Memory B cell (primary cell): ENCODE data around the gene TSTD2.

Source experiments
- ATAC-seq: fragments of 150-1000 bp; cut with Tn5 transposase; 2 replicates; pipeline ENCODE4 v1.10.0; 2021; ENCODE audit warnings: low read depth, mild to moderate bottlenecking, moderate library complexity
- DNase-seq, 2 donors: peaks; one replicate each; pipeline ENCODE4 v3.0.0; 2022; ENCODE audit warnings: low spot score in 2 of 2
- H3K27ac Mint-ChIP-seq: one replicate; pipeline ENCODE4 v1.8.0; 2022; ENCODE audit warnings: mild to moderate bottlenecking, moderate library complexity, mixed read lengths
- H3K27me3 Mint-ChIP-seq: one replicate; pipeline ENCODE4 v1.8.0; 2022; ENCODE audit warnings: mixed read lengths
- H3K36me3 Mint-ChIP-seq: one replicate; pipeline ENCODE4 v1.8.0; 2022; ENCODE audit warnings: mild to moderate bottlenecking, mixed read lengths
- H3K4me1 Mint-ChIP-seq: one replicate; pipeline ENCODE4 v1.8.0; 2022; ENCODE audit warnings: mixed read lengths
- H3K4me3 Mint-ChIP-seq: one replicate; pipeline ENCODE4 v1.8.0; 2022; ENCODE audit warnings: mild to moderate bottlenecking, moderate library complexity, mixed read lengths
- H3K9me3 Mint-ChIP-seq: one replicate; pipeline ENCODE4 v1.8.0; 2022; ENCODE audit warnings: mixed read lengths

TSTD2 gene

DNA sequence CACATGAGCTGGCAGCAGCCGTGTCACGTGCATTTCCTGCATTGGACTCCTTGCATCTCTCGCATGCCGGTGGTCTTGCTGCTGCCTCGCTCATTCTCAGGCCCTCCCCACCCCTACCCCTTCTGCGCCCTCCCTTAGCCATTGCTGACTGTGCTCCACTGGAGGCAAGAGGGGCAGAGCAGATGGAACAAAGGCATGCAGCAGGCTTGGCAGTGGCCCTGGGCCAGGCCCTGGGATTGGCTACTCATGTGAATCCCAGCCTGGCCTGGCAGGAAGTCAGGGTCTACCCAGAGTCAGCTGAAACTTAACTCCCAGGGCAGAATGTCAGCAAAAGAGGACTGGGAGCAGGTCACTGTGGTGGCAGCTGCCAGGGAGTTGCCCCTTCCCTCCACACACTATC, 62.3 kb downstream of the TSTD2 start:
- Mint-ChIP-seq H3K27me3 (peaks cover 1% of the 10 kb centered on the region), H3K4me3 (no peak overlapping the region), H3K9me3 (no peaks in the 10 kb centered on the region), H3K4me1 (peaks cover 6% of the 10 kb centered on the region), H3K36me3 (no peaks in the 10 kb centered on the region), H3K27ac (no peak overlapping the region)
- no peak for ATAC-seq
- DNase-seq = no peak

DNA sequence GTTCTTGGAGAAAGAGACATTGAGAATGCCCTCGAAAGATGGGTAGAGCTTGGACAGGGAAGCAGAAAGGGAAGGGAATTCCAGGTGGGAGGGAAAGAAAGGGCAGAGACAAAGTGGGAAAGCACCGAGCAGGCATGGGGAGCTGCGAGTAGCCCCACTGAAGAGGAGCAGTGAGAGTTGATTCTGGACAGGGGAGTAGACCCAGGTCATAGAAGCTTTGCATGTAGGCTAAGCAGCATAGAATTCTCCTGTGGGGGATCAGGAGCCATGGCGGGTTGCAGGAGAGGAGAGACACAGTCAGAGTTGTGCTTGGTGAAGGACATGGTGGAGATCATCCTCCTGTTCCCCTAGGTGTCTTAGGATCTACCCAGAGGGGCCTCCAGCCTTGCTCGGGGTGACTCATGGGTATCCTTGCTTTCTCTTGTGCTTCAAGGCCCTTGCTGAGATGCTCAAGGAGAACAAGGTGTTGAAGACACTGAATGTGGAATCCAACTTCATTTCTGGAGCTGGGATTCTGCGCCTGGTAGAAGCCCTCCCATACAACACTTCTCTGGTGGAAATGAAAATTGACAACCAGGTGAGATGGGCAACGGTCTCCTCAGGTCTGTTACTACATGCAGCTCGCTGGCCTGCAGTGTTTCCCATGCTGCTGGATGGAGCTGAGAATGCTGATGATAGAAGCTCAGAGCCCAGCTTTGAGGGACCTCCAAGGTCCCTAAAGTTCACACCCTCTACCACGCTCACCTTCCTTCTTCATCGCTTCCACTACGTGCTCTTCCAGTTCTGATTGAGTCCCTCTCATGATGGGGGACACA, 64.5 kb downstream of the TSTD2 start:
- Mint-ChIP-seq H3K27me3 (peaks cover 1% of the 10 kb centered on the region), H3K27ac (no peak overlapping the region), H3K4me3 (no peak overlapping the region), H3K9me3 (no peaks in the 10 kb centered on the region), H3K4me1 (no peaks in the 10 kb centered on the region), H3K36me3 (no peaks in the 10 kb centered on the region)
- DNase-seq (no peak), ATAC-seq (no peak)

DNA sequence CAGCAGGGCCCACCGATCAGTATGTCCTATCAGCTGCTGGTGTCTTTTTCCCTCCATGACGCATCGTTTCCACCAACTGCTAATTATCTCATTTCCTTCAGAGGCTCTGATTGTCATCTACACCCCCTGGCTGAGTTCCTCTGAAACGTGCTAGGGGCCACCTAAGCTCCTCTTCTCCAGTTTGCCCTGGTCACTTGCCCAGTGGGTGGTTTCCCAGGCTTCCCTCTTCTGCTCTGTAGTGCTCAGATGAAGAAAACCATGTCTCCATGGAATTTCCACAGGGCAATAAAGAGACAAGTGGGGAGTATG, 65.3 kb downstream of the TSTD2 start:
- ATAC-seq (no peak), DNase-seq (no peak)
- H3K36me3 Mint-ChIP-seq = no peaks in the 10 kb centered on the region
- no peak overlapping the region for H3K27ac Mint-ChIP-seq
- no peak overlapping the region for H3K4me3 Mint-ChIP-seq
- peaks cover 1% of the 10 kb centered on the region for H3K27me3 Mint-ChIP-seq
- H3K4me1 Mint-ChIP-seq = no peaks in the 10 kb centered on the region
- no peaks in the 10 kb centered on the region for H3K9me3 Mint-ChIP-seq

DNA sequence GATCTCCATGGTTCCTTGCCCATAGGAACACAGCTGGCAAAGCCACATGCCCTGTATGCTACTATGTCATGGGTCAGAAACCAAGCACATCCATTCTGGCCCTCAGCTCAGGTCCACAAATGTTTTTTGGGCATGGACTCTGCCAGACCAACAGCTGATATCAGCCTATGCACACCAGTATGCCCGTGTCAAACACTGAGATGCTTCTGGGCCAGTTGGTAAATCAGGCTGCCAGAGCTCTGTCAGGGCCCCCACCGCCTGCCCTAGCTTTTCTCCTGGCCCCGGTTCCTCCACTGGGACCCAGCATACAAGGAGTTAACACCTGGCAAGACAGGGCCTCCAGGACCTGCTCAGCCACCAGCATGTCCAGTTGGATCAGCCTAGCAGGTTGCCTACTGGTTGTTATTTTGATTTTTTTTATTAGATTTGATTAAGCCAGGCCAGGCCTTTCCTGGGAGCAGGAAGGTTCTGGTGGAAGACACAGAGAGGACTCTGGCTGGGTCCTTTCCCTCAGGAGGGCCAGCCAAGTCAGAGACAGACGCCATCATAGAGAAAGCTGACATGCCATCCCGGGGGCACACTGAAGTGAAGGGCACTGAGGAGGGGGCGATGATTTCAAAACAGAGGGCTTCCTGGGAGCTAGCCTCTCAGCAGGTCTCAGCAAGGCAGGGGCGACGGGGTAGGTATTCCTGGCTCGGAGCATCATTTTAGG, 65.8 kb downstream of the TSTD2 start:
- peaks cover 1% of the 10 kb centered on the region for H3K27me3 Mint-ChIP-seq
- H3K36me3 Mint-ChIP-seq = no peaks in the 10 kb centered on the region
- ATAC-seq = no peak
- H3K9me3 Mint-ChIP-seq = no peaks in the 10 kb centered on the region
- H3K27ac Mint-ChIP-seq = no peak overlapping the region
- H3K4me3 Mint-ChIP-seq = no peak overlapping the region
- no peak for DNase-seq
- no peaks in the 10 kb centered on the region for H3K4me1 Mint-ChIP-seq

DNA sequence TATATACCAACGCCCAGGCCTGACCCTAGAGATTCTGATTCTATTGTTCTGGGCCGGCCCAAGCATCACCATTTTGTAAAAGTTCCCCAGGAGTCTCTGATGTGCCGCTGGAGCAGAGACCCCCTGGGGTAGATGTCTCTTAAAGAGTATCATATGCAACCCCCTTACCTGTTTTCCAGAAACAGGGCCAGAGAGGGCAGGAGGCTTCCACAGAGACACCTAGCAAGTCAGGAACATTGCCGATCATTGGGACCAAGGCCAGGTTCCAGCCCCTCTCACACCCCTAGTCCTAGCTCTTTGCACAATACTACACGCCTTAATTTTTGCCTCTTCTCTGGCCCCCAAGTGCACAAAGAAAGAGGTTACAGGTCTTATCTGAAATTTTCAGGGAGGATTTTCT, 67.9 kb downstream of the TSTD2 start:
- Mint-ChIP-seq H3K4me3 (no peak overlapping the region), H3K9me3 (no peaks in the 10 kb centered on the region), H3K4me1 (no peaks in the 10 kb centered on the region), H3K36me3 (no peaks in the 10 kb centered on the region), H3K27me3 (peaks cover 5% of the 10 kb centered on the region), H3K27ac (no peak overlapping the region)
- no peak for DNase-seq
- ATAC-seq = no peak

DNA sequence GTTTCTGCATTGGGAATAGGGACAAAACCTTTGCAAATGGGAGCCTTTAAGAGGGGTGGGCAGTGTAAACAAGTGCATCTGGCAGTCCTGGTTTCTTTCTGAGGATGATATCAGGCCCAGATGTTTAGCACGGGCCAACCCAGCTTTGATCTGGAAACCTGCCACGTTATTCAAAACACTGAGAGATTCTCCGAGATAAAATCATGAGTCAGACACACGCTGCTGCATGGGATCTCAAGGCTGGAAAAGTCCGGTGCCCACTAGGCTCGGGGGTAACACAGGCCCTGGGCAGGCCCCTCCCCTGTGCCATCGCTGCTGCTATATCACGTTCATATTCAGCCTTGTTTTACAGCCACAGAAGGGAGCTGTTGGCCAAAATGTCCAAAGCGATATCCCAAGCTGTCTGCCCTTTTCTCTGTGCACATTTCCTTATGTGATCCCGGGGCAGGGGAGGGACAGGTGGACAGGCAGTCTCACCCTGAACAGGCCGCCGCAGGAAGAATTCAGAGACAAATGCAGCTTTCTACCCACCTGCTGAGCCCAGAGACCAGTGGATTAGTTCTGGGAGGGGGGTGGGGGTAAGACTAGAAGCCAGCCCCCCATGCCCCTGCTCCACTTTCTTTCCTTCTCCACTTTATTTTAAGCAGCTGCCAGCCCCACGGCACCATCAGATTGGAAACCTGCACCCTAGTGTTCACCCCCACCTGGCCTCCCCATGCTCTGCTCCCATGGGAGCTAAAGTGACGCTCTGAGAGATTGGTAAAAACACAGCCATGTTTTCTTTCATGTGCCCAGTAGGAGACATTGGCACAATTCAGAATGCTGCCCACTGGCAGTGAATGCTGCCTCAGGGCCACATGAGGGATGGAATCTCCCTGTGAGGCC, 68.6 kb downstream of the TSTD2 start:
- Mint-ChIP-seq H3K27ac (no peak overlapping the region), H3K27me3 (peaks cover 7% of the 10 kb centered on the region), H3K36me3 (no peaks in the 10 kb centered on the region), H3K4me1 (no peaks in the 10 kb centered on the region), H3K4me3 (no peak overlapping the region), H3K9me3 (no peaks in the 10 kb centered on the region)
- no peak for ATAC-seq
- DNase-seq = no peak

DNA sequence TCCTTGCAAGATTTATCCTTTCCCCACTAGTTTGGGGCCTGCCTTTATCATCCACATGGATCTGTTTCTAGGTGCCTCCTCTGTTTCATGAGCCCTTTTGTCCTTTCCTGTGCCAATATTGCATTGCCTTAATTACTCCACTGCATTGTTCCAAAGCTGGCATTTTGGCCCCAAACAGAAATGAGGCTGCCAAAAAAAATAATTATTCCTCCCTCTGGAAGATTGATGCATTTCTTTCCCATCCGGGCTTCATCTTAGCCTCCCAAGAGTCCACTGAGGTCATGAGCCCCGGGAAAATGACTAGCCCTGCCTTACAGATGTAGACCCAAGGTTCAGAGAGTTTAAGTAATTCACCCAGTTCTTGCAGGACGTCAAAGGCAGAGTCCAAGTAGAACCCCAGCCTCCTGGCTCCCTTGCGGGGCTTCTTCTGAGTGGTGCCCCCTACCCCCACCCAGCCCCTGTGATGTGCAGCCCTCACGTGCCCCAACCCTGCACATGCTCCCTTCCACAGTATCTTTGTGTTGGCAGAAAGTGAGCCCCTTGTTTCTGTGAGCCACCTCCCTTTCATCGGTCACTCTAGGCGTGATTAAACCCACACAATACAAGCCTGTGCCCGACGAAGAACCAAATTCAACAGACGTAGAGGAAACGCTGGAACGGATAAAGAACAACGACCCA, 69.6 kb downstream of the TSTD2 start:
- ATAC-seq (no peak), DNase-seq (no peak)
- no peaks in the 10 kb centered on the region for H3K9me3 Mint-ChIP-seq
- no peak overlapping the region for H3K27ac Mint-ChIP-seq
- H3K36me3 Mint-ChIP-seq = no peaks in the 10 kb centered on the region
- H3K27me3 Mint-ChIP-seq = peaks cover 12% of the 10 kb centered on the region
- no peak overlapping the region for H3K4me3 Mint-ChIP-seq
- no peaks in the 10 kb centered on the region for H3K4me1 Mint-ChIP-seq

DNA sequence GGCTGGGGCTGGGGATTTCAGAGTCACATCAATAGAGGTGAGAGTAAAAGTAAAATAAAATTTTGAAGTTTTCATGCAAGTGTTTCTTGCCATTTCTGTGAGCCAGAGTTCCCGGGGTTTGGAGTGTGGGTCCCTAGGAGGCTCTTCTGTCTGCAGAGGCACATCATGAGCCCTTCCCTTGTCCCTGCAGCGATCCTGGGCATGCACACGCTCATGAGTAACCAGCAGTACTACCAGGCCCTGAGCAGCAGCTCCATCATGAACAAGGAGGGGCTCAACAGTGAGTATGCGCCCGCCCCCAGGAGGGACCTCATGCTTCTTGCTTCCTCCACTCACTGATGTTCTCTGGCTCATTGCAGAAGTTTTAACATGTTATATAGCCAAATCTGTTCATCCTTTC, 70.6 kb downstream of the TSTD2 start:
- Mint-ChIP-seq H3K36me3 (no peaks in the 10 kb centered on the region), H3K4me3 (no peak overlapping the region), H3K9me3 (no peaks in the 10 kb centered on the region), H3K4me1 (no peaks in the 10 kb centered on the region), H3K27ac (no peak overlapping the region), H3K27me3 (peaks cover 12% of the 10 kb centered on the region)
- ATAC-seq (no peak), DNase-seq (no peak)

DNA sequence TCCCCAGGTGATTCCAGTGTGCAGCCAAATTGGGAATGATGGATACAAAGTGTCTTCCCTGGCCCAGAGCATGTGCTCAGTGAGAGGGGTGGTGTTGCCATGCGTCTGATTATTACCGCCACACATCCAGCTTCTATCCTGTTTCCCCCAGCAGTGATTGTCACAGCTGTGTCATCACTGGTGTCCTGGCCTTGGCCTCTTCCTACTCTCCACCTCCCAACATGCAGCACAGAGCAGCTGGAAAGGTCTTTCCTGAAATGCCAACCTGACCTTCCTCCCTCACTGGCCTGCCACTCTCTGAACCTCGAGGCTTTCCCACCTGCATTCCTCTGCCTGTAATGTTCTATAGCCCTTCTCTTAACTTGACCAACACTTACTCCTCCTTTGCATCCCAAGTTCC, 71.7 kb downstream of the TSTD2 start:
- no peaks in the 10 kb centered on the region for H3K4me1 Mint-ChIP-seq
- ATAC-seq (no peak), DNase-seq (no peak)
- no peaks in the 10 kb centered on the region for H3K9me3 Mint-ChIP-seq
- H3K36me3 Mint-ChIP-seq = no peaks in the 10 kb centered on the region
- no peak overlapping the region for H3K4me3 Mint-ChIP-seq
- H3K27ac Mint-ChIP-seq = no peak overlapping the region
- H3K27me3 Mint-ChIP-seq = peaks cover 14% of the 10 kb centered on the region

DNA sequence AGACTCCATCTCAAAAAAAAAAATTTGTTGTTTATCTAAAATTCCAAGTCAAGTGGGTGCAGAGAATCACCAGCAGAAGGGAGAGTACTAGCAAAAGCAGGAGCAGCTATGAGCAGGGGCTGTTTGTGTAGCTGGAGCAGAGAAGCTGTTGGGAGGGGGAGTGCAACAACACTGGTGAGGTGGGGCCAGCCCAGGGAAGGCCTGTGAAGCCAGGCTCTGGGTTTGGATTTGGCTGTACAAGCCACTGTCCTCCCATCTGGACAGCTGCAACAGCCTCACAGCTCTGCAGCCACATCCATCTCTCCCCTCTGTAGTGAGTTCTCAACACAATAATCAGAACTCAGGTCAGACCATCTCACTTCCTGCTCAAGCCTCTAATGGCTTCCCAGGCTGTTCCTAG, 72.3 kb downstream of the TSTD2 start:
- H3K27ac Mint-ChIP-seq = no peak overlapping the region
- H3K36me3 Mint-ChIP-seq = no peaks in the 10 kb centered on the region
- H3K4me3 Mint-ChIP-seq = no peak overlapping the region
- H3K9me3 Mint-ChIP-seq = no peaks in the 10 kb centered on the region
- H3K27me3 Mint-ChIP-seq = peaks cover 15% of the 10 kb centered on the region
- H3K4me1 Mint-ChIP-seq = no peaks in the 10 kb centered on the region
- no peak for DNase-seq
- ATAC-seq = no peak

DNA sequence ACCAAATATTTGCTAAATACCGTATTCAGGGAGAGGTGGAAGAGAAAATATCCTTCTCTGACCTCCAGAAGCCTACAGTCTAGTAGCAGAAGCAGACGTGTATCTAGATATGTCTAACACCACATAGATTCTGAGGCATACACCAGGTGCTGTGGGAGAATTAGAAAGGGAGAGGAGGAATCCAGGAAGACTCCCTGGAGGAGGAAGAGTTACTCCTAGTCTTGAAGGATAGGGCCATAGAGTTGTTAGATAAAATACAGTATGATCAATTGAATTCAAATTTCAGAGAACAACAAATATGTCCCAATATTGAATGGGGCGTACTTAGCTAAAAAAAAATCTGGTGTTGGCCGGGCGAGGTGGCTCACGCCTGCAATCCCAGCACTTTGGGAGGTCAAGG, 73.0 kb downstream of the TSTD2 start:
- H3K36me3 Mint-ChIP-seq = no peaks in the 10 kb centered on the region
- DNase-seq (no peak), ATAC-seq (no peak)
- no peak overlapping the region for H3K4me3 Mint-ChIP-seq
- no peaks in the 10 kb centered on the region for H3K4me1 Mint-ChIP-seq
- no peaks in the 10 kb centered on the region for H3K9me3 Mint-ChIP-seq
- no peak overlapping the region for H3K27ac Mint-ChIP-seq
- peaks cover 15% of the 10 kb centered on the region for H3K27me3 Mint-ChIP-seq

DNA sequence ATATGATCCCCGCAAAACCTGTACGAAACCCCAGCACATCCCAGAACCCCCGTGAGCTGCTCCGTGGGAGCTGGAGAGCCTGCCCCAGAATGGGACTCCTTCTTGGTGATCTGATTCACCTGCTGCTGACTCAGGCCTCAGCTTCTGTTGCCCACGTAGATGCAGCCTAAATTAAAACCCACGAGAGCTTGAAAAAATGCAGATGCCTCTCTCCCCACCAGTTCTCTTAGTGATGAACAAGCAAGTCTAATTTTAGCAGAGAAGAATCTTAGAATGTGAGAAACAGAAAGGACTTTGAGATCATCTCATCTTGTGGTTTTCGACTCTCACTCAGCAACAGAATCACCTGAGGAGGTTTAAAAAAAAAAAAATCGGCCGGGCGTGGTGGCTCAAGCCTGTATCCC, 74.1 kb downstream of the TSTD2 start:
- H3K4me1 Mint-ChIP-seq = no peaks in the 10 kb centered on the region
- ATAC-seq = no peak
- DNase-seq = no peak
- no peak overlapping the region for H3K4me3 Mint-ChIP-seq
- H3K36me3 Mint-ChIP-seq = no peaks in the 10 kb centered on the region
- H3K27ac Mint-ChIP-seq = no peak overlapping the region
- H3K9me3 Mint-ChIP-seq = no peaks in the 10 kb centered on the region
- H3K27me3 Mint-ChIP-seq = peaks cover 15% of the 10 kb centered on the region

DNA sequence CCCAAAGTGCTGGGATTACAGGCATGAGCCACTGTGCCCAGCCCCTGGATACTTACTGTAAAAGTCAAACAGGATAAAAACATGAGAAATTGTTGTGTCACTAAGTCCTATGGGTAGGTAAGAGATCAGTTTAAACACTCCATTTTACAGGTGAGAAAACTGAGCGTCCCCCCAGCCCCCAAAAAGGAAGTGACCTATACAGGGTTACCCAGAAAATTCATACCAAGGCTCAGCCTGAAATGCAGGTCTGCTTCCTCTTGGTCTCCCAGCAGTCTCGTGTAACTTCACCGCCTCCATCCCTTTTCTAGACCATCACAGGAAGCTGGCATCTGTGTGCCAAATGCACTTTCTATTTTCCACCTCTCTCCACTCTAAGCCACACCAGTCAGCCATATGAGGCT, 74.5 kb downstream of the TSTD2 start:
- Mint-ChIP-seq H3K36me3 (no peaks in the 10 kb centered on the region), H3K4me3 (no peak overlapping the region), H3K27ac (no peak overlapping the region), H3K9me3 (no peaks in the 10 kb centered on the region), H3K4me1 (no peaks in the 10 kb centered on the region), H3K27me3 (peaks cover 15% of the 10 kb centered on the region)
- DNase-seq = no peak
- no peak for ATAC-seq

DNA sequence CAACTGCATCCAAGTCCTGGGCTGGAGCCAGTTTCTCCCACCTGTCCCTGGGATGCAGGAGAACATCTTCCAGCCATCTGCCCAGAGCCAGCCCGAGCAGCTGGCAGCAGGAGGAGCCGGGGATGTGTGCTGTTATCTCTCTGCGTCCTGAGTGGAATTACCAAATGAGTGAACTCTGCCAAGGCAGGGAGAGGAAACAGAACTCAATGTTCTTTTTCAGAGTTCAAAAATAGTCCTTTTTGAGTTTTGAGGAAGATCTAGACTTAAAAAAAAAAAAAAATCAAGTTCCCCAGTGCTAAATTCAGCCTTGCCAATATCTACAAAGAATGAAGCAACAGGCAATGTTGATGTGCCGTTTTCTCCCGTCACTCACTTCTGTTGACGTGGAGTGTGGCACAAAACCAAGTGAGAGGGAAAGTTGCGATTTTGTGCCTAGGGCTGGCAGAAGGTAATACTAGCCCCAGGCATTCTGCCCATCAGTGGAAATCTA, 75.5 kb downstream of the TSTD2 start:
- H3K27me3 Mint-ChIP-seq = peaks cover 15% of the 10 kb centered on the region
- H3K4me1 Mint-ChIP-seq = no peaks in the 10 kb centered on the region
- ATAC-seq = no peak
- DNase-seq = no peak
- no peak overlapping the region for H3K27ac Mint-ChIP-seq
- H3K9me3 Mint-ChIP-seq = no peaks in the 10 kb centered on the region
- no peak overlapping the region for H3K4me3 Mint-ChIP-seq
- no peaks in the 10 kb centered on the region for H3K36me3 Mint-ChIP-seq
